ENCODE data around the gene TIMP2.

- TF ChIP-seq CTCF (conservative IDR thresholded peaks at IDR 0.05 in 1 of 2, IDR thresholded peaks at IDR 0.05 in 1 of 2; ENCODE audit: extremely low read depth in 1 of 2, insufficient read depth in 1 of 2, low read depth in 1 of 2, low read length in 2 of 2) (no peak), EZH2 (IDR thresholded peaks at IDR 0.05; ENCODE audit: borderline replicate concordance, low read length) (no peak)
These were observed 67.9 kb downstream of the TIMP2 start for GRCh38 chr17:78857266-78857665.
